ENCODE measurements around the gene CHMP4B.

DNA sequence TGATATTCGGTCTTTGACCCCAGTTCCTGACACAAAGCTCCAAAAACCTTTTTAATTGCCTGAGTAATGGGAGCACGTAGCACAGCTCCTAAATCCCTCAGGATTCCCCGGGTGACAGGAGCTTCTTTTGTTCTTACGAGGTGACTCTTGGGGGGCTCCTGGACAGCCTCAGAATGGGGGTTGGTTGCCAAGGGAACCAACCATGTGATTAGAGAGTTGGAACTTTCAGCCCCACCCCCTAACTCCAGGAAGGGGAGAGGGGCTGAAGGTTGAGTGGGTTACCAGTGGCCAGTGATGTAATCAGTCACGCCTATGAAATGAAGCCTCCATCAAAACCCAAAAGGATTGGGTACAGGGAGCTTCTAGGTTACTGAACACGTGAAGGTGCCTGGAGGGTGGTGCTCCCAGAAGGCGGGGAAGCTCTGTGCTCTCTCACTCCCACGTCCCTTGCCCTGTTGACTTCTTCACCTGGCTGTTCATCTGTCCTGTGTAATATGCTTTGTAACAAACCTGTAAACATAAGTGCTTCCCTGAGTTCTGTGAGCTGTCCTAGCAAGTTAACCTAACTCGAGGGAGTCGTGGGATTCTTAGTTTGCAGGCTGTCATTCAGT is 89.5 kb downstream of the CHMP4B start:
- TF ChIP-seq, protein P1, sequence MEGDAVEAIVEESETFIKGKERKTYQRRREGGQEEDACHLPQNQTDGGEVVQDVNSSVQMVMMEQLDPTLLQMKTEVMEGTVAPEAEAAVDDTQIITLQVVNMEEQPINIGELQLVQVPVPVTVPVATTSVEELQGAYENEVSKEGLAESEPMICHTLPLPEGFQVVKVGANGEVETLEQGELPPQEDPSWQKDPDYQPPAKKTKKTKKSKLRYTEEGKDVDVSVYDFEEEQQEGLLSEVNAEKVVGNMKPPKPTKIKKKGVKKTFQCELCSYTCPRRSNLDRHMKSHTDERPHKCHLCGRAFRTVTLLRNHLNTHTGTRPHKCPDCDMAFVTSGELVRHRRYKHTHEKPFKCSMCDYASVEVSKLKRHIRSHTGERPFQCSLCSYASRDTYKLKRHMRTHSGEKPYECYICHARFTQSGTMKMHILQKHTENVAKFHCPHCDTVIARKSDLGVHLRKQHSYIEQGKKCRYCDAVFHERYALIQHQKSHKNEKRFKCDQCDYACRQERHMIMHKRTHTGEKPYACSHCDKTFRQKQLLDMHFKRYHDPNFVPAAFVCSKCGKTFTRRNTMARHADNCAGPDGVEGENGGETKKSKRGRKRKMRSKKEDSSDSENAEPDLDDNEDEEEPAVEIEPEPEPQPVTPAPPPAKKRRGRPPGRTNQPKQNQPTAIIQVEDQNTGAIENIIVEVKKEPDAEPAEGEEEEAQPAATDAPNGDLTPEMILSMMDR (IDR thresholded peaks at IDR 0.05), result no peak
- TF ChIP-seq POLR2A (IDR thresholded peaks at IDR 0.05), result no peak
